ENCODE results near the gene PRLR. TPM values are rescaled to one million over a fixed set of nuclear protein-coding genes. Genes with fewer than 3 reads are reported as not detected.

The PRLR gene
- total RNA-seq, 1 experiment from 2014 or later: 2.5 TPM

- no CpG with 5 or more reads among the region's 4 CpGs for WGBS (ENCODE audit: extremely low coverage, insufficient read length, low lambda C conversion rate)
- no peak overlapping the region for H3K9ac ChIP-seq (ENCODE audit: extremely low read depth, insufficient read length, low read length)
- Mint-ChIP-seq H3K27me3 (ENCODE audit: low read depth) (no peaks in the 10 kb centered on the region; the same call in 1 of the 2 replicates), H3K4me3 (no peak overlapping the region), H3K9me3 (no peaks in the 10 kb centered on the region), H3K27ac (no peak overlapping the region), H3K4me1 (no peaks in the 10 kb centered on the region), H3K36me3 (ENCODE audit: insufficient read depth in 1 of 3, low read depth in 3 of 3) (no peaks in the 10 kb centered on the region)
- no peak overlapping the region for H3K23ac ChIP-seq (ENCODE audit: insufficient read length, low read depth, low read length)
- H3K27me3 ChIP-seq (ENCODE audit: insufficient read depth, low read length): no peaks in the 10 kb centered on the region
- H2BK5ac ChIP-seq (ENCODE audit: insufficient read length, low read length): no peak overlapping the region
- no peak overlapping the region for H4K91ac ChIP-seq (ENCODE audit: insufficient read length, low read depth, low read length)
- no peaks in the 10 kb centered on the region for H4K20me1 ChIP-seq (ENCODE audit: control insufficient read depth, insufficient read depth, insufficient read length)
- no peak overlapping the region for H2BK15ac ChIP-seq (ENCODE audit: low read depth, low read length)
- H3K79me2 ChIP-seq (ENCODE audit: insufficient read depth, low read length): no peaks in the 10 kb centered on the region
- H4K8ac ChIP-seq (replicated peaks; ENCODE audit: insufficient read length, low read depth, low read length): no peak overlapping the region
- H3K56ac ChIP-seq (ENCODE audit: insufficient read length, low read depth, low read length): no peak overlapping the region
- no peaks in the 10 kb centered on the region for H3K9me3 ChIP-seq (ENCODE audit: control insufficient read depth, low read depth, low read length)
- H2BK20ac ChIP-seq (ENCODE audit: low read depth, low read length, poor library complexity, severe bottlenecking): no peak overlapping the region
- no peaks in the 10 kb centered on the region for H3K23me2 ChIP-seq (ENCODE audit: insufficient read length, low read depth, low read length, poor library complexity, severe bottlenecking)
- no peak overlapping the region for H3K27ac ChIP-seq (ENCODE audit: insufficient read length, low read depth, low read length)
- no peak overlapping the region for H2AK5ac ChIP-seq (ENCODE audit: insufficient read length, low read length)
- no peak overlapping the region for H2AFZ ChIP-seq (ENCODE audit: low read length)
- H2BK120ac ChIP-seq (ENCODE audit: low read depth, low read length, poor library complexity, severe bottlenecking): no peak overlapping the region
- no peak for DNase-seq
- H3K4ac ChIP-seq (ENCODE audit: low read depth, low read length): no peak overlapping the region
- H3K4me2 ChIP-seq (ENCODE audit: insufficient read depth, insufficient read length, low read length): no peak overlapping the region
- H2BK12ac ChIP-seq (ENCODE audit: insufficient read length, low read depth, low read length): no peak overlapping the region
- TF ChIP-seq CTCF (conservative IDR thresholded peaks at IDR 0.05): no peak
- no peak overlapping the region for H3K14ac ChIP-seq (ENCODE audit: insufficient read depth, low read length)
- H3K4me1 ChIP-seq (ENCODE audit: insufficient read depth, low read length): no peaks in the 10 kb centered on the region
- H3T11ph ChIP-seq (ENCODE audit: low read length): no peak overlapping the region
- no peaks in the 10 kb centered on the region for H3K79me1 ChIP-seq (ENCODE audit: insufficient read depth, low read depth, low read length, poor library complexity, severe bottlenecking)
- no peak overlapping the region for H4K5ac ChIP-seq (ENCODE audit: insufficient read length, low read depth, low read length)
- H3K18ac ChIP-seq (ENCODE audit: insufficient read length, low read depth, low read length): no peak overlapping the region
Measured at GRCh38 chr5:35063414-35063813, 166.9 kb downstream of the PRLR start.
